H9 (cell line): Measurements from ENCODE around the gene OTOF. TPM values are rescaled to one million over a fixed set of nuclear protein-coding genes. Genes with fewer than 3 reads are reported as not detected.

Source experiments
- DNase-seq: peaks from one replicate; pipeline ENCODE4 v3.0.0-alpha.2; 2017
- H2AFZ ChIP-seq: one replicate; pipeline ENCODE4 v1.6.1; 2013; ENCODE audit warnings: mild to moderate bottlenecking, low read length, control low read depth, moderate library complexity
- H2AK5ac ChIP-seq: 2 replicates; pipeline ENCODE4 v1.6.1; 2013; ENCODE audit warnings: low read length, control low read depth, mixed read lengths; ENCODE audit not compliant: insufficient read length
- H2BK120ac ChIP-seq: one replicate; pipeline ENCODE4 v1.6.1; 2013; ENCODE audit warnings: low read depth, mild to moderate bottlenecking, low read length, control low read depth, inconsistent platforms; ENCODE audit not compliant: poor library complexity, severe bottlenecking
- H2BK12ac ChIP-seq: 2 replicates; pipeline ENCODE4 v1.6.1; 2013; ENCODE audit warnings: low read length, control low read depth, mixed read lengths, low read depth; ENCODE audit not compliant: insufficient read length
- H2BK15ac ChIP-seq: 2 replicates; pipeline ENCODE4 v1.6.1; 2013; ENCODE audit warnings: low read depth, low read length, control low read depth
- H2BK20ac ChIP-seq: one replicate; pipeline ENCODE4 v1.6.1; 2013; ENCODE audit warnings: low read depth, mild to moderate bottlenecking, low read length, control low read depth, inconsistent platforms; ENCODE audit not compliant: poor library complexity, severe bottlenecking
- H2BK5ac ChIP-seq: 2 replicates; pipeline ENCODE4 v1.6.1; 2013; ENCODE audit warnings: low read length, control low read depth, mixed read lengths; ENCODE audit not compliant: insufficient read length
- H3K14ac ChIP-seq: 2 replicates; pipeline ENCODE4 v1.6.1; 2013; ENCODE audit warnings: low read length, control low read depth; ENCODE audit not compliant: insufficient read depth
- H3K18ac ChIP-seq: 2 replicates; pipeline ENCODE4 v1.6.1; 2013; ENCODE audit warnings: low read depth, mild to moderate bottlenecking, mixed read lengths, low read length, control low read depth; ENCODE audit not compliant: insufficient read length
- H3K23ac ChIP-seq: 2 replicates; pipeline ENCODE4 v1.6.1; 2013; ENCODE audit warnings: low read length, control low read depth, mixed read lengths, low read depth; ENCODE audit not compliant: insufficient read length
- H3K23me2 ChIP-seq: 2 replicates; pipeline ENCODE4 v1.6.1; 2013; ENCODE audit warnings: low read depth, mild to moderate bottlenecking, mixed read lengths, low read length, control low read depth; ENCODE audit not compliant: insufficient read length, poor library complexity, severe bottlenecking
- H3K27ac ChIP-seq: 2 replicates; pipeline ENCODE4 v1.5.1; 2013; ENCODE audit warnings: low read length, control low read depth, mixed read lengths, low read depth; ENCODE audit not compliant: insufficient read length
- H3K27me3 ChIP-seq: 2 replicates; pipeline ENCODE4 v1.6.1; 2013; ENCODE audit warnings: low read length, control low read depth, inconsistent platforms; ENCODE audit not compliant: insufficient read depth
- H3K4ac ChIP-seq: 2 replicates; pipeline ENCODE4 v1.6.1; 2013; ENCODE audit warnings: low read depth, mild to moderate bottlenecking, control low read depth, inconsistent platforms, low read length, moderate library complexity
- H3K4me1 ChIP-seq: 2 replicates; pipeline ENCODE4 v1.6.1; 2013; ENCODE audit warnings: low read length, control low read depth, inconsistent platforms; ENCODE audit not compliant: insufficient read depth
- H3K4me2 ChIP-seq: 2 replicates; pipeline ENCODE4 v1.6.1; 2013; ENCODE audit warnings: low read length, control low read depth, mixed read lengths; ENCODE audit not compliant: insufficient read length, insufficient read depth
- H3K56ac ChIP-seq: 2 replicates; pipeline ENCODE4 v1.6.1; 2013; ENCODE audit warnings: low read depth, mild to moderate bottlenecking, mixed read lengths, low read length, control low read depth; ENCODE audit not compliant: insufficient read length
- H3K79me1 ChIP-seq: 2 replicates; pipeline ENCODE4 v1.6.1; 2013; ENCODE audit warnings: low read depth, mild to moderate bottlenecking, moderate library complexity, low read length, control low read depth, inconsistent platforms; ENCODE audit not compliant: insufficient read depth, poor library complexity, severe bottlenecking
- H3K79me2 ChIP-seq: 2 replicates; pipeline ENCODE4 v1.6.1; 2013; ENCODE audit warnings: low read length, control low read depth, inconsistent platforms; ENCODE audit not compliant: insufficient read depth
- H3K9ac ChIP-seq: 2 replicates; pipeline ENCODE4 v1.6.1; 2013; ENCODE audit warnings: low read length, control low read depth, mixed read lengths; ENCODE audit not compliant: insufficient read length; ENCODE audit errors: extremely low read depth
- H3K9me3 ChIP-seq: one replicate; pipeline ENCODE4 v1.6.1; 2013; ENCODE audit warnings: low read depth, low read length, inconsistent platforms; ENCODE audit not compliant: control insufficient read depth
- H3T11ph ChIP-seq: one replicate; pipeline ENCODE4 v1.6.1; 2013; ENCODE audit warnings: mild to moderate bottlenecking, low read length, control low read depth, inconsistent platforms
- H4K20me1 ChIP-seq: one replicate; pipeline ENCODE4 v1.6.1; 2013; ENCODE audit not compliant: control insufficient read depth, insufficient read length, insufficient read depth
- H4K5ac ChIP-seq: 2 replicates; pipeline ENCODE4 v1.6.1; 2013; ENCODE audit warnings: low read depth, mild to moderate bottlenecking, mixed read lengths, low read length, control low read depth; ENCODE audit not compliant: insufficient read length
- H4K8ac ChIP-seq: replicated peaks from 2 replicates; pipeline ENCODE4 v1.6.1; 2013; ENCODE audit warnings: low read length, control low read depth, mixed read lengths, low read depth; ENCODE audit not compliant: insufficient read length
- H4K91ac ChIP-seq: 2 replicates; pipeline ENCODE4 v1.6.1; 2013; ENCODE audit warnings: low read depth, mild to moderate bottlenecking, moderate library complexity, mixed read lengths, low read length, control low read depth; ENCODE audit not compliant: insufficient read length
- H3K27ac Mint-ChIP-seq, 3 experiments: 2 replicates in 2 of 3; 3 replicates in 1 of 3; pipeline ENCODE4 v1.8.0; 2020 to 2021; ENCODE audit warnings: mixed read lengths in 3 of 3, mild to moderate bottlenecking in 1 of 3, moderate library complexity in 1 of 3
- H3K27me3 Mint-ChIP-seq: 2 replicates; pipeline ENCODE4 v1.8.0; 2021; ENCODE audit warnings: low read depth, mild to moderate bottlenecking, moderate library complexity, mixed read lengths
- H3K36me3 Mint-ChIP-seq, 3 experiments: 2 replicates in 2 of 3; 3 replicates in 1 of 3; pipeline ENCODE4 v1.8.0; 2020 to 2021; ENCODE audit warnings: low read depth in 3 of 3, mixed read lengths in 3 of 3; ENCODE audit not compliant: insufficient read depth in 1 of 3
- H3K4me1 Mint-ChIP-seq, 2 experiments: 2 replicates each; pipeline ENCODE4 v1.8.0; 2020; ENCODE audit warnings: mixed read lengths in 2 of 2
- H3K4me3 Mint-ChIP-seq, 2 experiments: 2 replicates in 1 of 2; 3 replicates in 1 of 2; pipeline ENCODE4 v1.8.0; 2020 to 2021; ENCODE audit warnings: mild to moderate bottlenecking in 2 of 2, mixed read lengths in 2 of 2, moderate library complexity in 1 of 2
- H3K9me3 Mint-ChIP-seq, 2 experiments: 2 replicates in 1 of 2; 3 replicates in 1 of 2; pipeline ENCODE4 v1.8.0; 2020; ENCODE audit warnings: mild to moderate bottlenecking in 2 of 2, mixed read lengths in 2 of 2, moderate library complexity in 1 of 2
- WGBS: extraction: QIAGEN DNeasy Blood & Tissue Kit; methylation state at CpG from one replicate; pipeline ENCODE4 v1.1.7; 2013; ENCODE audit warnings: missing lambda C conversion rate, low lambda C conversion rate, mixed read lengths; ENCODE audit not compliant: insufficient read length; ENCODE audit errors: extremely low coverage; 5-methylcytosine and 5-hydroxymethylcytosine counted together
- total RNA-seq: library from RNA; stranded (reverse); gene quantifications from 2 replicates; pipeline ENCODE4 v1.2.1, GENCODE V29; 2021
- TF ChIP-seq, protein P1 (sequence below): fragments of 200-600 bp; sonication (generic); conservative IDR thresholded peaks from 3 replicates; pipeline ENCODE4 v1.8.0; 2021; ENCODE audit warnings: antibody characterized with exemption, mild to moderate bottlenecking

OTOF gene
- total RNA-seq, 1 experiment from 2014 or later: 0.35 TPM

DNA sequence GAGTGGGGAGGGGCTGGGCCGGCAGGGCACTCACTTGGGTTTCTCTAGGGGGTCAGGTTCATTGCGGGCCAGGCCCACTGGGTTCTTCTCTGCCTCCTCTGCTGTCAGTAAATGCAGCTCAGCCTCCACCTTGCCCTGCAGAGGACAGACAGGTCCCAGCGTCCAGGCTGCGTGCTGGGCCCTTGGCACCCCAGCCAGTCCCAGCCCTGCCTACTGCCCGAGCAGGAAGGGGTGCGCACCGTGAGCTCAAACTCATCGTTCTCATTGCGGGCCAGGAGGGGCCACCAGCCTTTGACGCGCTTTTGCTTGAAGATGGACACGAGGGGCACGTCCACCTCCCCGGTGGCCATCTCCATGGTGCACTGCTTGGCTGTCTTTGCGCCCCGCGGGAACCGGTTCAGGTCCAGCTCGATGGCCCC is 17.3 kb downstream of the OTOF start:
- no peak overlapping the region for H3K56ac ChIP-seq
- H3K9me3 ChIP-seq: no peaks in the 10 kb centered on the region
- H3K79me2 ChIP-seq: no peaks in the 10 kb centered on the region
- no peak overlapping the region for H2BK120ac ChIP-seq
- no peaks in the 10 kb centered on the region for H3K79me1 ChIP-seq
- H2AFZ ChIP-seq: no peak overlapping the region
- H2AK5ac ChIP-seq: no peak overlapping the region
- H3K23ac ChIP-seq: no peak overlapping the region
- no peaks in the 10 kb centered on the region for H3K4me1 ChIP-seq
- no peak overlapping the region for H2BK20ac ChIP-seq
- no peak overlapping the region for H4K91ac ChIP-seq
- WGBS: no CpG with 5 or more reads among the region's 19 CpGs
- no peak overlapping the region for H3K18ac ChIP-seq
- no peaks in the 10 kb centered on the region for H3K27me3 ChIP-seq
- no peaks in the 10 kb centered on the region; the same call in 1 of the 2 replicates for H3K27me3 Mint-ChIP-seq
- no peaks in the 10 kb centered on the region for H3K36me3 Mint-ChIP-seq
- H3K4ac ChIP-seq: no peak overlapping the region
- peaks cover 46 to 60% of the 10 kb centered on the region in 2 experiments for H3K4me1 Mint-ChIP-seq
- no peak overlapping the region for H2BK5ac ChIP-seq
- no peak overlapping the region for H3T11ph ChIP-seq
- H4K8ac ChIP-seq: no peak overlapping the region
- peak overlapping the region in 1 of 3 experiments; percentile 60; a peak in 1 of 7 replicates for H3K27ac Mint-ChIP-seq
- no peak overlapping the region for H3K4me3 Mint-ChIP-seq
- H3K9me3 Mint-ChIP-seq: no peaks in the 10 kb centered on the region
- no peak overlapping the region; the same call in 1 of the 2 replicates for H3K14ac ChIP-seq
- TF ChIP-seq, protein P1, sequence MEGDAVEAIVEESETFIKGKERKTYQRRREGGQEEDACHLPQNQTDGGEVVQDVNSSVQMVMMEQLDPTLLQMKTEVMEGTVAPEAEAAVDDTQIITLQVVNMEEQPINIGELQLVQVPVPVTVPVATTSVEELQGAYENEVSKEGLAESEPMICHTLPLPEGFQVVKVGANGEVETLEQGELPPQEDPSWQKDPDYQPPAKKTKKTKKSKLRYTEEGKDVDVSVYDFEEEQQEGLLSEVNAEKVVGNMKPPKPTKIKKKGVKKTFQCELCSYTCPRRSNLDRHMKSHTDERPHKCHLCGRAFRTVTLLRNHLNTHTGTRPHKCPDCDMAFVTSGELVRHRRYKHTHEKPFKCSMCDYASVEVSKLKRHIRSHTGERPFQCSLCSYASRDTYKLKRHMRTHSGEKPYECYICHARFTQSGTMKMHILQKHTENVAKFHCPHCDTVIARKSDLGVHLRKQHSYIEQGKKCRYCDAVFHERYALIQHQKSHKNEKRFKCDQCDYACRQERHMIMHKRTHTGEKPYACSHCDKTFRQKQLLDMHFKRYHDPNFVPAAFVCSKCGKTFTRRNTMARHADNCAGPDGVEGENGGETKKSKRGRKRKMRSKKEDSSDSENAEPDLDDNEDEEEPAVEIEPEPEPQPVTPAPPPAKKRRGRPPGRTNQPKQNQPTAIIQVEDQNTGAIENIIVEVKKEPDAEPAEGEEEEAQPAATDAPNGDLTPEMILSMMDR: no peak
- no peak overlapping the region for H4K5ac ChIP-seq
- H2BK15ac ChIP-seq: no peak overlapping the region
- H3K4me2 ChIP-seq: no peak overlapping the region
- peak; percentile 22 for DNase-seq
- H3K23me2 ChIP-seq: no peaks in the 10 kb centered on the region
- H3K9ac ChIP-seq: no peak overlapping the region
- H2BK12ac ChIP-seq: no peak overlapping the region
- no peak overlapping the region for H3K27ac ChIP-seq
- no peaks in the 10 kb centered on the region for H4K20me1 ChIP-seq
